ENCODE data around the gene TTC9C.

Gene TTC9C

GRCh38 chr11:62710001-62710345, 18.3 kb upstream of the TTC9C start:
- no peak for DNase-seq (ENCODE audit: low read depth)
- H3K4me3 ChIP-seq (ENCODE audit: low read depth, low read length), result peak overlapping the region; percentile 51
- TF ChIP-seq CTCF (IDR thresholded peaks at IDR 0.05; ENCODE audit: low read depth, low read length, missing control alignments), result no peak
- in situ Hi-C loops (cut with HindIII; ENCODE audit: low sequenced_read_pairs), result no loop called here

GRCh38 chr11:62712276-62712812, 15.9 kb upstream of the TTC9C start:
- in situ Hi-C loops (cut with HindIII; ENCODE audit: low sequenced_read_pairs), result no loop called here
- no peak for DNase-seq (ENCODE audit: low read depth)
- no peak for TF ChIP-seq CTCF (IDR thresholded peaks at IDR 0.05; ENCODE audit: low read depth, low read length, missing control alignments)
- no peak overlapping the region for H3K4me3 ChIP-seq (ENCODE audit: low read depth, low read length)

- no peak for TF ChIP-seq CTCF (IDR thresholded peaks at IDR 0.05; ENCODE audit: low read depth, low read length, missing control alignments)
- in situ Hi-C loops (cut with HindIII; ENCODE audit: low sequenced_read_pairs), result no loop called here
- no peak for DNase-seq (ENCODE audit: low read depth)
- no peak overlapping the region for H3K4me3 ChIP-seq (ENCODE audit: low read depth, low read length)
Observed at GRCh38 chr11:62712861-62713260, 15.4 kb upstream of the TTC9C start.

- in situ Hi-C loops (cut with HindIII; ENCODE audit: low sequenced_read_pairs), result no loop called here
- no peak for TF ChIP-seq CTCF (IDR thresholded peaks at IDR 0.05; ENCODE audit: low read depth, low read length, missing control alignments)
- DNase-seq (ENCODE audit: low read depth), result no peak
- no peak overlapping the region for H3K4me3 ChIP-seq (ENCODE audit: low read depth, low read length)
Observed at GRCh38 chr11:62713343-62713742, 14.9 kb upstream of the TTC9C start.

- H3K4me3 ChIP-seq (ENCODE audit: low read depth, low read length), result no peak overlapping the region
- no peak for TF ChIP-seq CTCF (IDR thresholded peaks at IDR 0.05; ENCODE audit: low read depth, low read length, missing control alignments)
- DNase-seq (ENCODE audit: low read depth), result no peak
- in situ Hi-C loops (cut with HindIII; ENCODE audit: low sequenced_read_pairs), result no loop called here
Observed at GRCh38 chr11:62715150-62716130, 12.8 kb upstream of the TTC9C start.

- no peak overlapping the region for H3K4me3 ChIP-seq (ENCODE audit: low read depth, low read length)
- DNase-seq (ENCODE audit: low read depth), result no peak
- in situ Hi-C loops (cut with HindIII; ENCODE audit: low sequenced_read_pairs), result no loop called here
- TF ChIP-seq CTCF (IDR thresholded peaks at IDR 0.05; ENCODE audit: low read depth, low read length, missing control alignments), result no peak
Observed at GRCh38 chr11:62716206-62716605, 12.1 kb upstream of the TTC9C start.
